ENCODE measurements around the gene PDE4C. TPM values are rescaled to one million over a fixed set of nuclear protein-coding genes. Genes with fewer than 3 reads are reported as not detected.

PDE4C gene
- total and polyA plus RNA-seq, 9 of the 15 experiments (the other 6 are each of a cell fraction or from before 2014, with no cell fraction given), result 0.04 to 0.91 (median 0.20) TPM; not detected in 1

DNA sequence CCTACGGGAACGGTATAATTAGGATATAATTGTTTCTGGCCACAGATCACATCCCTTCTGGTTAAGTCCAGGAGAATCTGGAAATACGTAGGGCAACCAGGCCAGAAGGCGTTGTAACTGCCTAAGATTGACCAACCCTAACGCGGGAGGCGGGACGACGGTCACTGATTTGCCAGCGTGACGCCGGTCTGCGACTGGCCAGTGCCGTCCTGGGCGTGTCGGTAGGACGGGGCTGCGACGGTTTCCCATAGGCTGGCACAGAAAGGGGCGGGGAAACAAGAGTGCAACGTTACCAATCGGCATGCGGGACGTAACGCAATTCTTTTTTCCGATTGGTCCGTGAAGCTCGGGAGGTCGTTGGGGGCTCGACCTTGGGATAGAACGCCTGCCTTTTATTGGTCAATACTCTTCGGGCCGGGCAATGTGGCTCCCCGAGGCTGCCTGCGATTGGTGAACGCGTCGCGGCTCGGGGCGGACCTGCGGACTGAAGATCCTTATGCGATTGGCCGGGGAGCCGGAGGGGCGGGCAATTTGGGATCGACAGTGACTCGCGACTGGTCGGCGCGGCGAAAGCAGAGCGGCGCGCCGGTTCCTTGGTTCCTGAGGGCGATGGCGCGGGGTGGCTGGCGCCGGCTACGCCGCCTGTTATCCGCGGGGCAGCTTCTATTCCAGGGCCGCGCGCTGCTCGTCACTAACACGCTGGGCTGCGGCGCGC lies 33.4 kb downstream of the PDE4C start, which contains the start of gene MPV17L2 (continued):
- TF ChIP-seq, protein P1, sequence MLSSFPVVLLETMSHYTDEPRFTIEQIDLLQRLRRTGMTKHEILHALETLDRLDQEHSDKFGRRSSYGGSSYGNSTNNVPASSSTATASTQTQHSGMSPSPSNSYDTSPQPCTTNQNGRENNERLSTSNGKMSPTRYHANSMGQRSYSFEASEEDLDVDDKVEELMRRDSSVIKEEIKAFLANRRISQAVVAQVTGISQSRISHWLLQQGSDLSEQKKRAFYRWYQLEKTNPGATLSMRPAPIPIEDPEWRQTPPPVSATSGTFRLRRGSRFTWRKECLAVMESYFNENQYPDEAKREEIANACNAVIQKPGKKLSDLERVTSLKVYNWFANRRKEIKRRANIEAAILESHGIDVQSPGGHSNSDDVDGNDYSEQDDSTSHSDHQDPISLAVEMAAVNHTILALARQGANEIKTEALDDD (IDR thresholded peaks at IDR 0.05), result peak; percentile 53; the same call in 1 of the 2 replicates
- TF ChIP-seq, protein P2, sequence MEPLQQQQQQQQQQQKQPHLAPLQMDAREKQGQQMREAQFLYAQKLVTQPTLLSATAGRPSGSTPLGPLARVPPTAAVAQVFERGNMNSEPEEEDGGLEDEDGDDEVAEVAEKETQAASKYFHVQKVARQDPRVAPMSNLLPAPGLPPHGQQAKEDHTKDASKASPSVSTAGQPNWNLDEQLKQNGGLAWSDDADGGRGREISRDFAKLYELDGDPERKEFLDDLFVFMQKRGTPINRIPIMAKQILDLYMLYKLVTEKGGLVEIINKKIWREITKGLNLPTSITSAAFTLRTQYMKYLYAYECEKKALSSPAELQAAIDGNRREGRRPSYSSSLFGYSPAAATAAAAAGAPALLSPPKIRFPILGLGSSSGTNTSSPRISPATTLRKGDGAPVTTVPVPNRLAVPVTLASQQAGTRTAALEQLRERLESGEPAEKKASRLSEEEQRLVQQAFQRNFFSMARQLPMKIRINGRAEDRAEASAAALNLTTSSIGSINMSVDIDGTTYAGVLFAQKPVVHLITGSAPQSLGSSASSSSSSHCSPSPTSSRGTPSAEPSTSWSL (CRISPR knock-in tag; IDR thresholded peaks at IDR 0.05; ENCODE audit: borderline replicate concordance), result no peak
- TF ChIP-seq FOXJ2 (tag; IDR thresholded peaks at IDR 0.05) (peak; percentile 90), ZNF316 (IDR thresholded peaks at IDR 0.05) (no peak), HDAC8 (tag; IDR thresholded peaks at IDR 0.05) (no peak), ZKSCAN8 (CRISPR knock-in tag; IDR thresholded peaks at IDR 0.05) (peak; percentile 82; the same call in 1 of the 2 replicates), ZNF347 (CRISPR knock-in tag; IDR thresholded peaks at IDR 0.05; ENCODE audit: low read depth) (no peak), NCOA6 (IDR thresholded peaks at IDR 0.05) (no peak), FIP1L1 (IDR thresholded peaks at IDR 0.05; ENCODE audit: low read depth, low read length, poor library complexity, severe bottlenecking) (no peak), NFYB (IDR thresholded peaks at IDR 0.05; ENCODE audit: extremely low read depth, insufficient read length) (peak; percentile 92), ESRRB (CRISPR knock-in tag; IDR thresholded peaks at IDR 0.05; ENCODE audit: borderline replicate concordance) (no peak), GTF2A2 (tag; IDR thresholded peaks at IDR 0.05) (no peak), HIVEP1 (CRISPR knock-in tag; IDR thresholded peaks at IDR 0.05) (no peak), BHLHE40 (IDR thresholded peaks at IDR 0.05; ENCODE audit: low read length) (no peak), ZNF184 (CRISPR knock-in tag; IDR thresholded peaks at IDR 0.05) (no peak), ZNF146 (CRISPR knock-in tag; IDR thresholded peaks at IDR 0.05; ENCODE audit: unreplicated experiment) (no peak)
- TF ChIP-seq, protein P3, sequence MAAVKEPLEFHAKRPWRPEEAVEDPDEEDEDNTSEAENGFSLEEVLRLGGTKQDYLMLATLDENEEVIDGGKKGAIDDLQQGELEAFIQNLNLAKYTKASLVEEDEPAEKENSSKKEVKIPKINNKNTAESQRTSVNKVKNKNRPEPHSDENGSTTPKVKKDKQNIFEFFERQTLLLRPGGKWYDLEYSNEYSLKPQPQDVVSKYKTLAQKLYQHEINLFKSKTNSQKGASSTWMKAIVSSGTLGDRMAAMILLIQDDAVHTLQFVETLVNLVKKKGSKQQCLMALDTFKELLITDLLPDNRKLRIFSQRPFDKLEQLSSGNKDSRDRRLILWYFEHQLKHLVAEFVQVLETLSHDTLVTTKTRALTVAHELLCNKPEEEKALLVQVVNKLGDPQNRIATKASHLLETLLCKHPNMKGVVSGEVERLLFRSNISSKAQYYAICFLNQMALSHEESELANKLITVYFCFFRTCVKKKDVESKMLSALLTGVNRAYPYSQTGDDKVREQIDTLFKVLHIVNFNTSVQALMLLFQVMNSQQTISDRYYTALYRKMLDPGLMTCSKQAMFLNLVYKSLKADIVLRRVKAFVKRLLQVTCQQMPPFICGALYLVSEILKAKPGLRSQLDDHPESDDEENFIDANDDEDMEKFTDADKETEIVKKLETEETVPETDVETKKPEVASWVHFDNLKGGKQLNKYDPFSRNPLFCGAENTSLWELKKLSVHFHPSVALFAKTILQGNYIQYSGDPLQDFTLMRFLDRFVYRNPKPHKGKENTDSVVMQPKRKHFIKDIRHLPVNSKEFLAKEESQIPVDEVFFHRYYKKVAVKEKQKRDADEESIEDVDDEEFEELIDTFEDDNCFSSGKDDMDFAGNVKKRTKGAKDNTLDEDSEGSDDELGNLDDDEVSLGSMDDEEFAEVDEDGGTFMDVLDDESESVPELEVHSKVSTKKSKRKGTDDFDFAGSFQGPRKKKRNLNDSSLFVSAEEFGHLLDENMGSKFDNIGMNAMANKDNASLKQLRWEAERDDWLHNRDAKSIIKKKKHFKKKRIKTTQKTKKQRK (IDR thresholded peaks at IDR 0.05; ENCODE audit: borderline replicate concordance, low read depth, low read length), result peak; percentile 95
- TF ChIP-seq, protein P4, sequence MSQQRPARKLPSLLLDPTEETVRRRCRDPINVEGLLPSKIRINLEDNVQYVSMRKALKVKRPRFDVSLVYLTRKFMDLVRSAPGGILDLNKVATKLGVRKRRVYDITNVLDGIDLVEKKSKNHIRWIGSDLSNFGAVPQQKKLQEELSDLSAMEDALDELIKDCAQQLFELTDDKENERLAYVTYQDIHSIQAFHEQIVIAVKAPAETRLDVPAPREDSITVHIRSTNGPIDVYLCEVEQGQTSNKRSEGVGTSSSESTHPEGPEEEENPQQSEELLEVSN (IDR thresholded peaks at IDR 0.05; ENCODE audit: borderline replicate concordance in 1 of 2, extremely low read depth in 1 of 2, insufficient read depth in 1 of 2, insufficient read length in 1 of 2, low read depth in 1 of 2, low read length in 1 of 2, poor library complexity in 1 of 2, severe bottlenecking in 1 of 2), result peak in 1 of 2 experiments; percentile 37
- TF ChIP-seq, protein P5, sequence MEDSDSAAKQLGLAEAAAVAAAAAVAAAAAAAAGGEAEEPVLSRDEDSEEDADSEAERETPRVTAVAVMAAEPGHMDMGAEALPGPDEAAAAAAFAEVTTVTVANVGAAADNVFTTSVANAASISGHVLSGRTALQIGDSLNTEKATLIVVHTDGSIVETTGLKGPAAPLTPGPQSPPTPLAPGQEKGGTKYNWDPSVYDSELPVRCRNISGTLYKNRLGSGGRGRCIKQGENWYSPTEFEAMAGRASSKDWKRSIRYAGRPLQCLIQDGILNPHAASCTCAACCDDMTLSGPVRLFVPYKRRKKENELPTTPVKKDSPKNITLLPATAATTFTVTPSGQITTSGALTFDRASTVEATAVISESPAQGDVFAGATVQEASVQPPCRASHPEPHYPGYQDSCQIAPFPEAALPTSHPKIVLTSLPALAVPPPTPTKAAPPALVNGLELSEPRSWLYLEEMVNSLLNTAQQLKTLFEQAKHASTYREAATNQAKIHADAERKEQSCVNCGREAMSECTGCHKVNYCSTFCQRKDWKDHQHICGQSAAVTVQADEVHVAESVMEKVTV (CRISPR knock-in tag; IDR thresholded peaks at IDR 0.05), result no peak
